ENCODE data around the gene TMEM151B. TPM values are rescaled to one million over a fixed set of nuclear protein-coding genes. Genes with fewer than 3 reads are reported as not detected.

Gene TMEM151B
- total RNA-seq, 4 donors from 2014 or later = 0.39 to 0.98 (median 0.46) TPM

GRCh38 chr6:44286285-44286565, 16.0 kb downstream of the TMEM151B start:
- 78% methylated on average over 5 of the region's 12 CpGs for WGBS
- intact Hi-C loops (cut with DNase I) = no loop called here

GRCh38 chr6:44286747-44287146, 16.5 kb downstream of the TMEM151B start:
- 37% methylated on average over 2 of the region's 2 CpGs for WGBS
- intact Hi-C loops (cut with DNase I) = no loop called here
- no peak overlapping the region for H3K27ac ChIP-seq (replicated peaks in 1 of 4)
- H3K4me1 ChIP-seq = no peaks in the 10 kb centered on the region
- H3K36me3 ChIP-seq = no peaks in the 10 kb centered on the region
- peaks cover 0 to 86% (median 8%) of the 10 kb centered on the region in 4 donors for H3K27me3 ChIP-seq
- no peak for DNase-seq (ENCODE audit: extremely low spot score)
- no peak for TF ChIP-seq POLR2A (IDR thresholded peaks at IDR 0.05; ENCODE audit: low read depth)
- TF ChIP-seq POLR2AphosphoS5 (IDR thresholded peaks at IDR 0.05) = no peak
- no peak for TF ChIP-seq EP300 (IDR thresholded peaks at IDR 0.05)
- TF ChIP-seq CTCF (IDR thresholded peaks at IDR 0.05) = no peak
- no peak overlapping the region for H3K4me3 ChIP-seq
- H3K9me3 ChIP-seq = no peaks in the 10 kb centered on the region

More at GRCh38 chr6:44286285-44286565, 16.0 kb downstream of the TMEM151B start:
- Histone ChIP-seq H3K4me1 (no peaks in the 10 kb centered on the region), H3K27me3 (peaks cover 0 to 81% (median 7%) of the 10 kb centered on the region in 4 donors), H3K4me3 (no peak overlapping the region), H3K9me3 (no peaks in the 10 kb centered on the region), H3K36me3 (no peaks in the 10 kb centered on the region), H3K27ac (replicated peaks in 1 of 4) (no peak overlapping the region)
- TF ChIP-seq POLR2AphosphoS5 (IDR thresholded peaks at IDR 0.05) (no peak), EP300 (IDR thresholded peaks at IDR 0.05) (no peak), CTCF (IDR thresholded peaks at IDR 0.05) (no peak), POLR2A (IDR thresholded peaks at IDR 0.05; ENCODE audit: low read depth) (no peak)
- no peak for DNase-seq (ENCODE audit: extremely low spot score)

GRCh38 chr6:44289726-44290260, 19.5 kb downstream of the TMEM151B start:
- TF ChIP-seq EP300 (IDR thresholded peaks at IDR 0.05) (no peak), POLR2A (IDR thresholded peaks at IDR 0.05; ENCODE audit: low read depth) (no peak)
- Histone ChIP-seq H3K9me3 (no peaks in the 10 kb centered on the region), H3K4me3 (no peak overlapping the region), H3K4me1 (no peaks in the 10 kb centered on the region), H3K27me3 (peaks cover 0 to 98% (median 15%) of the 10 kb centered on the region in 4 donors), H3K27ac (replicated peaks in 1 of 4) (no peak overlapping the region), H3K36me3 (no peaks in the 10 kb centered on the region)
- WGBS = 58% methylated on average over 7 of the region's 7 CpGs
- DNase-seq (ENCODE audit: extremely low spot score) = no peak
- intact Hi-C loops (cut with DNase I) = no loop called here

- Histone ChIP-seq H3K4me1 (peaks cover 2 to 4% (median 3%) of the 10 kb centered on the region in 4 donors), H3K27me3 (peaks cover 0 to 98% (median 32%) of the 10 kb centered on the region in 4 donors), H3K27ac (replicated peaks in 1 of 4) (no peak overlapping the region), H3K9me3 (no peaks in the 10 kb centered on the region), H3K36me3 (no peaks in the 10 kb centered on the region), H3K4me3 (no peak overlapping the region)
- no peak for TF ChIP-seq POLR2A (IDR thresholded peaks at IDR 0.05; ENCODE audit: low read depth)
- no peak for TF ChIP-seq POLR2AphosphoS5 (IDR thresholded peaks at IDR 0.05)
- TF ChIP-seq CTCF (IDR thresholded peaks at IDR 0.05) = no peak
- TF ChIP-seq EP300 (IDR thresholded peaks at IDR 0.05) = no peak
- DNase-seq (ENCODE audit: extremely low spot score) = no peak
- WGBS = 76% methylated on average over 4 of the region's 4 CpGs
- intact Hi-C loops (cut with DNase I) = no loop called here
Measured at GRCh38 chr6:44291841-44292240, 21.6 kb downstream of the TMEM151B start.

- Histone ChIP-seq H3K36me3 (no peaks in the 10 kb centered on the region), H3K4me3 (no peak overlapping the region), H3K27me3 (peaks cover 0 to 98% (median 40%) of the 10 kb centered on the region in 4 donors), H3K4me1 (peaks cover 11 to 14% (median 13%) of the 10 kb centered on the region in 4 donors), H3K27ac (replicated peaks in 1 of 4) (no peak overlapping the region), H3K9me3 (no peaks in the 10 kb centered on the region)
- WGBS = 80% methylated on average over 4 of the region's 4 CpGs
- no peak for DNase-seq (ENCODE audit: extremely low spot score)
- TF ChIP-seq CTCF (IDR thresholded peaks at IDR 0.05) (no peak), EP300 (IDR thresholded peaks at IDR 0.05) (no peak), POLR2AphosphoS5 (IDR thresholded peaks at IDR 0.05) (no peak), POLR2A (IDR thresholded peaks at IDR 0.05; ENCODE audit: low read depth) (no peak)
- intact Hi-C loops (cut with DNase I) = no loop called here
Measured at GRCh38 chr6:44292661-44293365, 22.6 kb downstream of the TMEM151B start.

Measured in esophagus muscularis mucosa (tissue), 4 donors.